Brain microvascular endothelial cell (primary cell): ENCODE measurements around the gene TMEM143.

Source experiments
- DNase-seq: peaks from one replicate; pipeline ENCODE4 v3.0.0-alpha.2; 2020
- H3K27ac ChIP-seq: fragments of 250-450 bp; sonication (Bioruptor Pico); 2 replicates; pipeline ENCODE4 v1.5.1; 2020; ENCODE audit warnings: mild to moderate bottlenecking, moderate library complexity
- H3K27me3 ChIP-seq: fragments of 250-450 bp; sonication (Bioruptor Pico); replicated peaks from 2 replicates; pipeline ENCODE4 v1.5.1; 2020; ENCODE audit warnings: mild to moderate bottlenecking
- H3K36me3 ChIP-seq: fragments of 250-450 bp; sonication (Bioruptor Pico); replicated peaks from 2 replicates; pipeline ENCODE4 v1.5.1; 2020; ENCODE audit warnings: mild to moderate bottlenecking
- H3K4me3 ChIP-seq: 2 replicates; pipeline ENCODE4 v1.5.1; 2011; ENCODE audit warnings: low read depth, mild to moderate bottlenecking, control low read depth, low read length, moderate library complexity
- in situ Hi-C: cut with HindIII; loops from 2 replicates; pipeline ENCODE4 v1.10.0; 2017; ENCODE audit warnings: low sequenced_read_pairs, low pct_ligation_motif_present
- TF ChIP-seq, protein P1 (sequence below): IDR thresholded peaks from 2 replicates; pipeline ENCODE4 v1.5.1; 2011; ENCODE audit warnings: low read depth, mild to moderate bottlenecking, moderate library complexity, low read length, control low read depth, inconsistent platforms; ENCODE audit errors: missing control alignments

The TMEM143 gene

DNA sequence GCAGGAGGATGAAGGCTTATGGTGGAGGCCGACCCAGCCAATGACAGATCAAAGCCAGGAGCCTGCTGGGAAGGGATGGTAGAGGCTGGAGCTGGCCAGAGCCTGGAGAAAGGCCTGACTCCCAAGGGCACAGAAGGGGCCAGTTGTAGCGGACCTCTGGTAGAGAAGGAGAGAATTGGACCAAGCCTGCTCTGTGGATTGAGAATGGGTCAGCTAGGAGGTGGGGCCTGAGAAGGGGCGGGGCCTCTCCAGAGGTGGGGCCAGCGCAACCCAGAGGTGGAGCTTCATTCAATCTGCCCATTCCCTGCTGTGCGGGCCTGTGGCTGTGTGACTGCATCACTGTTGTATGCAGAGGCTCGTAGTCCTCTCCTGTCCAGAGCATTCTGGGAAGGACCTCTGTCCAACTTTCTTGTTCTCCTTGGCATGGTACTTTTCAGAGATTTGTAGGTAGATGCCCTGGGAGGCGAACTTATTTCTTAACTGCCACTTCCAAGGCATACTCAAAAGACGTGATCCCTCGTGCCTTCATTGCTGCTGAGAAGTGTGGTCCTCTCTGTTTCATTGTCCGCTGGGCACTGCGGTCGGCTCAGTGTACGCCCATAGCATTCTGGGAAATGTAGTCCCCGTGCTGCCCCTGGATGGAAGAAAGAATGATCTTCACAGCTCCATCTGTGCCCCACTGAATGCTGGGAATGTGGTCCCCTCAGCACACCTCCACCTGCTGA lies 36.4 kb upstream of the TMEM143 start:
- Histone ChIP-seq H3K36me3 (no peaks in the 10 kb centered on the region), H3K27ac (peak overlapping the region; percentile 48), H3K27me3 (no peaks in the 10 kb centered on the region), H3K4me3 (no peak overlapping the region)
- in situ Hi-C loops: no loop called here
- TF ChIP-seq, protein P1, sequence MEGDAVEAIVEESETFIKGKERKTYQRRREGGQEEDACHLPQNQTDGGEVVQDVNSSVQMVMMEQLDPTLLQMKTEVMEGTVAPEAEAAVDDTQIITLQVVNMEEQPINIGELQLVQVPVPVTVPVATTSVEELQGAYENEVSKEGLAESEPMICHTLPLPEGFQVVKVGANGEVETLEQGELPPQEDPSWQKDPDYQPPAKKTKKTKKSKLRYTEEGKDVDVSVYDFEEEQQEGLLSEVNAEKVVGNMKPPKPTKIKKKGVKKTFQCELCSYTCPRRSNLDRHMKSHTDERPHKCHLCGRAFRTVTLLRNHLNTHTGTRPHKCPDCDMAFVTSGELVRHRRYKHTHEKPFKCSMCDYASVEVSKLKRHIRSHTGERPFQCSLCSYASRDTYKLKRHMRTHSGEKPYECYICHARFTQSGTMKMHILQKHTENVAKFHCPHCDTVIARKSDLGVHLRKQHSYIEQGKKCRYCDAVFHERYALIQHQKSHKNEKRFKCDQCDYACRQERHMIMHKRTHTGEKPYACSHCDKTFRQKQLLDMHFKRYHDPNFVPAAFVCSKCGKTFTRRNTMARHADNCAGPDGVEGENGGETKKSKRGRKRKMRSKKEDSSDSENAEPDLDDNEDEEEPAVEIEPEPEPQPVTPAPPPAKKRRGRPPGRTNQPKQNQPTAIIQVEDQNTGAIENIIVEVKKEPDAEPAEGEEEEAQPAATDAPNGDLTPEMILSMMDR: no peak
- DNase-seq: peak; percentile 88

DNA sequence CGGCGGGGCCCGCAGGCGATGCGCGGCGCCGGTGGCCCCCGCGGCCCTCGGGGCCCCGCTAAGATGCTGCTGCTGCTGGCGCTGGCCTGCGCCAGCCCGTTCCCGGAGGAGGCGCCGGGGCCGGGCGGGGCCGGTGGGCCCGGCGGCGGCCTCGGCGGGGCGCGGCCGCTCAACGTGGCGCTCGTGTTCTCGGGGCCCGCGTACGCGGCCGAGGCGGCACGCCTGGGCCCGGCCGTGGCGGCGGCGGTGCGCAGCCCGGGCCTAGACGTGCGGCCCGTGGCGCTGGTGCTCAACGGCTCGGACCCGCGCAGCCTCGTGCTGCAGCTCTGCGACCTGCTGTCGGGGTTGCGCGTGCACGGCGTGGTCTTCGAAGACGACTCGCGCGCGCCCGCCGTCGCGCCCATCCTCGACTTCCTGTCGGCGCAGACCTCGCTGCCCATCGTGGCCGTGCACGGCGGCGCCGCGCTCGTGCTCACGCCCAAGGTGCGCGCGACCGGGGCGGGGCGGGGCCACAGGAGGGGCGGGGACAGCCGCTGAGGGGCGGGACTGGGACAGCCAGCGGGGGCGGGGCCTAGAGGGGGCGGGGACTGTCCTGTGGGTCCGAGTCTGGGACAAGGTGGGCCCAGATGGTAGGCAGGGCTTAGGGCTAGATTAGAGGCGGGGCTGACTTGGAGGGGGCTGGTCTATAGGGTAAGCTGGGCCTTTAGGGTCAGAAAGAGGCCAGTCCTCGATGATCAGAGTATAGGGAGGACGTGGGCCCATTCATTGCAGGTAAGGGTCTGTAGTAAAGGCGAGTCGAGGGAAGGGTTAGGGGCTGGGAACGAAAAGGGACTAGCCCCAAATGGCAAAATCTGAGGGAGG lies 34.9 kb upstream of the TMEM143 start:
- Histone ChIP-seq H3K27ac (peak overlapping the region; percentile 39), H3K27me3 (peaks cover 8% of the 10 kb centered on the region), H3K4me3 (peak overlapping the region; percentile 59), H3K36me3 (no peaks in the 10 kb centered on the region)
- TF ChIP-seq, protein P1: no peak
- peak; percentile 63 for DNase-seq
- in situ Hi-C loops: no loop called here

- H3K27ac ChIP-seq: peak overlapping the region; percentile 26
- TF ChIP-seq, protein P1: no peak
- in situ Hi-C loops: no loop called here
- peaks cover 8% of the 10 kb centered on the region for H3K27me3 ChIP-seq
- DNase-seq: no peak
- H3K4me3 ChIP-seq: peak overlapping the region; percentile 59
- H3K36me3 ChIP-seq: no peaks in the 10 kb centered on the region
These were observed 34.3 kb upstream of the TMEM143 start for GRCh38 chr19:48398102-48398374.

GRCh38 chr19:48397263-48398101 lies 33.7 kb upstream of the TMEM143 start:
- no peak overlapping the region for H3K27ac ChIP-seq
- H3K27me3 ChIP-seq: peaks cover 8% of the 10 kb centered on the region
- no peak for DNase-seq
- H3K36me3 ChIP-seq: no peaks in the 10 kb centered on the region
- in situ Hi-C loops: no loop called here
- TF ChIP-seq, protein P1: no peak
- peak overlapping the region; percentile 59 for H3K4me3 ChIP-seq

- in situ Hi-C loops: no loop called here
- peaks cover 8% of the 10 kb centered on the region for H3K27me3 ChIP-seq
- H3K4me3 ChIP-seq: no peak overlapping the region
- H3K36me3 ChIP-seq: no peaks in the 10 kb centered on the region
- H3K27ac ChIP-seq: no peak overlapping the region
- TF ChIP-seq, protein P1: no peak
- DNase-seq: no peak
These were observed 33.1 kb upstream of the TMEM143 start for GRCh38 chr19:48396824-48397176.
